Gastroesophageal sphincter (tissue), 4 donors: ENCODE measurements around the gene GPC3. TPM values are rescaled to one million over a fixed set of nuclear protein-coding genes. Genes with fewer than 3 reads are reported as not detected.

ENCODE experiments used
- ATAC-seq: fragments of 150-250 bp; one replicate; pipeline ENCODE4 v1.9.1; 2016; ENCODE audit warnings: mild to moderate bottlenecking, moderate library complexity
- H3K27ac ChIP-seq, 4 donors: fragments of 200-600 bp; sonication (generic) in 3 of 4; 1 replicate in 3 of 4; 2 replicates in 1 of 4; pipeline ENCODE4 v1.5.1; 2016 to 2019
- H3K27me3 ChIP-seq: fragments of 200-600 bp; sonication (generic); one replicate; pipeline ENCODE4 v1.5.1; 2019
- H3K36me3 ChIP-seq, 2 donors: fragments of 200-600 bp; sonication (generic); one replicate each; pipeline ENCODE4 v1.5.1; 2019; ENCODE audit warnings: control low read depth in 1 of 2
- H3K4me1 ChIP-seq, 3 donors: fragments of 200-600 bp; sonication (generic); 1 replicate in 2 of 3; 2 replicates in 1 of 3; pipeline ENCODE4 v1.5.1; 2016 to 2019; ENCODE audit warnings: control low read depth in 2 of 3
- H3K4me3 ChIP-seq, 2 donors: fragments of 200-600 bp; sonication (generic); one replicate each; pipeline ENCODE4 v1.5.1; 2019; ENCODE audit warnings: mild to moderate bottlenecking in 1 of 2, moderate library complexity in 1 of 2
- H3K9me3 ChIP-seq, 3 donors: fragments of 200-600 bp; sonication (generic); one replicate each; pipeline ENCODE4 v1.5.1; 2017 to 2019; ENCODE audit warnings: control low read depth in 2 of 3
- EP300 ChIP-seq: sonication (generic); formaldehyde crosslinking; IDR thresholded peaks from one replicate; pipeline ENCODE4 v1.6.1; 2017; ENCODE audit warnings: antibody characterized with exemption, mild to moderate bottlenecking
- POLR2A ChIP-seq, 2 donors: fragments of 450-650 bp; IDR thresholded peaks; one replicate each; pipeline ENCODE4 v1.6.1; 2017; ENCODE audit warnings: antibody characterized with exemption in 2 of 2, mild to moderate bottlenecking in 2 of 2, moderate library complexity in 1 of 2
- POLR2AphosphoS5 ChIP-seq: sonication (generic); formaldehyde crosslinking; IDR thresholded peaks from one replicate; pipeline ENCODE4 v1.6.1; 2017; ENCODE audit warnings: antibody characterized with exemption
- WGBS, 2 donors: methylation state at CpG; one replicate each; pipeline ENCODE4 v1.1.5; 2018; ENCODE audit warnings: low coverage in 1 of 2; 5-methylcytosine and 5-hydroxymethylcytosine counted together
- total RNA-seq, 4 donors: library from RNA; depleted of rRNA; stranded (reverse); fragments of >200 nt; gene quantifications; one replicate each; pipeline ENCODE4 v1.1.0, GENCODE V29; 2016
- TF ChIP-seq, protein P1 (sequence below), 4 experiments: fragments of 200-600 bp in 2 of 4; fragments of 450-650 bp in 2 of 4; sonication (generic) in 1 of 4; IDR thresholded peaks; one replicate each; pipeline ENCODE4 v1.5.1; 2017 to 2019; ENCODE audit warnings: antibody characterized with exemption in 4 of 4, mild to moderate bottlenecking in 2 of 4, moderate library complexity in 2 of 4

The GPC3 gene
- total RNA-seq, 4 donors from 2014 or later = 5.8 to 19.7 (median 14.9) TPM

GRCh38 chrX:133559909-133560308, 425.5 kb downstream of the GPC3 start:
- ATAC-seq = no peak
- Histone ChIP-seq H3K36me3 (no peaks in the 10 kb centered on the region), H3K27me3 (no peaks in the 10 kb centered on the region), H3K9me3 (no peaks in the 10 kb centered on the region), H3K27ac (no peak overlapping the region), H3K4me3 (no peak overlapping the region), H3K4me1 (no peaks in the 10 kb centered on the region)
- TF ChIP-seq EP300 (no peak), POLR2A (IDR thresholded peaks at IDR 0.05) (no peak), POLR2AphosphoS5 (no peak)
- TF ChIP-seq, protein P1, sequence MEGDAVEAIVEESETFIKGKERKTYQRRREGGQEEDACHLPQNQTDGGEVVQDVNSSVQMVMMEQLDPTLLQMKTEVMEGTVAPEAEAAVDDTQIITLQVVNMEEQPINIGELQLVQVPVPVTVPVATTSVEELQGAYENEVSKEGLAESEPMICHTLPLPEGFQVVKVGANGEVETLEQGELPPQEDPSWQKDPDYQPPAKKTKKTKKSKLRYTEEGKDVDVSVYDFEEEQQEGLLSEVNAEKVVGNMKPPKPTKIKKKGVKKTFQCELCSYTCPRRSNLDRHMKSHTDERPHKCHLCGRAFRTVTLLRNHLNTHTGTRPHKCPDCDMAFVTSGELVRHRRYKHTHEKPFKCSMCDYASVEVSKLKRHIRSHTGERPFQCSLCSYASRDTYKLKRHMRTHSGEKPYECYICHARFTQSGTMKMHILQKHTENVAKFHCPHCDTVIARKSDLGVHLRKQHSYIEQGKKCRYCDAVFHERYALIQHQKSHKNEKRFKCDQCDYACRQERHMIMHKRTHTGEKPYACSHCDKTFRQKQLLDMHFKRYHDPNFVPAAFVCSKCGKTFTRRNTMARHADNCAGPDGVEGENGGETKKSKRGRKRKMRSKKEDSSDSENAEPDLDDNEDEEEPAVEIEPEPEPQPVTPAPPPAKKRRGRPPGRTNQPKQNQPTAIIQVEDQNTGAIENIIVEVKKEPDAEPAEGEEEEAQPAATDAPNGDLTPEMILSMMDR (IDR thresholded peaks at IDR 0.05) = no peak
- 100% methylated on average over 1 of the region's 7 CpGs; no CpG with 5 or more reads in 1 of the 2 donors for WGBS, 2 donors

DNA sequence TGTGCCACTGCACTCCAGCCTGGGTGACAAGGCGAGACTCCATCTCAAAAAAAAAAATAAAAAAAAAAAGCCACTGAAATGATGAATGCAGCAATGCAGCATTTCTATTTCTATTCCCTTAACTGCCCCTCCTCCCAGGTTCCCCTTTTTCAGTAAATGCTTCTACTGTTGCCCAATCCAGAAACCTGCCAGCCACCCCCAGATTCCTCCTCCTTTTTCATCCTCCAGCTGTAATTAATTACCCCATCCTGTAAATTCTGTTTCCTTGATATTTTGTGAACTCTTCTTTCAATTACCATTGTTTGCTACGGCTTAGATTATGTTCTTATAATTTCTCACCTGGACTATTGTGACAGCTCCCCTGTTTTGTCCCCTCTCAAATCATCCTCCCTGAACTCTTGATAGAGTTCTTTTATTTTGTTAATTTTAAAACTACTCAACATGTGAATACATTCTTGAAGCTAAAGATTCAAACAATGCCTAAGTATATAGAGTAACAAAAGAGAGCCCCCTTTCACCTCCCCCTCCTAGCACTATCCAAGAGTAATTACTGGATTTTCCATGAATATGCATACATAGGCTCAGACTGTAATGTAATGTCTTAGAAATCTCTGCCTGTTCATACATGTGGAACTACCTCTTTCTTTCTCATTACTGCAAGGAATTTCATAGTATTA, 429.5 kb downstream of the GPC3 start:
- Histone ChIP-seq H3K27me3 (no peaks in the 10 kb centered on the region), H3K27ac (no peak overlapping the region), H3K9me3 (no peaks in the 10 kb centered on the region), H3K4me3 (no peak overlapping the region), H3K4me1 (no peaks in the 10 kb centered on the region), H3K36me3 (no peaks in the 10 kb centered on the region)
- TF ChIP-seq, protein P1 (IDR thresholded peaks at IDR 0.05) = no peak
- TF ChIP-seq POLR2A (IDR thresholded peaks at IDR 0.05) = no peak
- TF ChIP-seq POLR2AphosphoS5 = no peak
- no peak for TF ChIP-seq EP300
- ATAC-seq = no peak
- WGBS, 2 donors = 57 to 94% methylated on average over 1 to 2 of the region's 2 CpGs

GRCh38 chrX:133550665-133551485, 434.5 kb downstream of the GPC3 start:
- Histone ChIP-seq H3K27ac (no peak overlapping the region), H3K36me3 (no peaks in the 10 kb centered on the region), H3K4me3 (no peak overlapping the region), H3K27me3 (no peaks in the 10 kb centered on the region), H3K4me1 (no peaks in the 10 kb centered on the region), H3K9me3 (no peaks in the 10 kb centered on the region)
- no peak for TF ChIP-seq POLR2A (IDR thresholded peaks at IDR 0.05)
- TF ChIP-seq POLR2AphosphoS5 = no peak
- TF ChIP-seq, protein P1 (IDR thresholded peaks at IDR 0.05) = no peak
- TF ChIP-seq EP300 = no peak
- 27% methylated on average over 3 of the region's 4 CpGs; no CpG with 5 or more reads in 1 of the 2 donors for WGBS, 2 donors
- ATAC-seq = no peak

GRCh38 chrX:133549295-133549933, 436.0 kb downstream of the GPC3 start:
- no peak overlapping the region for H3K4me3 ChIP-seq
- ATAC-seq = no peak
- TF ChIP-seq, protein P1 (IDR thresholded peaks at IDR 0.05) = no peak
- peaks cover 0 to 2% (median 0%) of the 10 kb centered on the region in 3 donors for H3K4me1 ChIP-seq
- no peaks in the 10 kb centered on the region for H3K9me3 ChIP-seq
- H3K27ac ChIP-seq = no peak overlapping the region
- no peaks in the 10 kb centered on the region for H3K27me3 ChIP-seq
- no peaks in the 10 kb centered on the region for H3K36me3 ChIP-seq
